ENCODE data around the gene RPL26.

- TF ChIP-seq, protein P1, sequence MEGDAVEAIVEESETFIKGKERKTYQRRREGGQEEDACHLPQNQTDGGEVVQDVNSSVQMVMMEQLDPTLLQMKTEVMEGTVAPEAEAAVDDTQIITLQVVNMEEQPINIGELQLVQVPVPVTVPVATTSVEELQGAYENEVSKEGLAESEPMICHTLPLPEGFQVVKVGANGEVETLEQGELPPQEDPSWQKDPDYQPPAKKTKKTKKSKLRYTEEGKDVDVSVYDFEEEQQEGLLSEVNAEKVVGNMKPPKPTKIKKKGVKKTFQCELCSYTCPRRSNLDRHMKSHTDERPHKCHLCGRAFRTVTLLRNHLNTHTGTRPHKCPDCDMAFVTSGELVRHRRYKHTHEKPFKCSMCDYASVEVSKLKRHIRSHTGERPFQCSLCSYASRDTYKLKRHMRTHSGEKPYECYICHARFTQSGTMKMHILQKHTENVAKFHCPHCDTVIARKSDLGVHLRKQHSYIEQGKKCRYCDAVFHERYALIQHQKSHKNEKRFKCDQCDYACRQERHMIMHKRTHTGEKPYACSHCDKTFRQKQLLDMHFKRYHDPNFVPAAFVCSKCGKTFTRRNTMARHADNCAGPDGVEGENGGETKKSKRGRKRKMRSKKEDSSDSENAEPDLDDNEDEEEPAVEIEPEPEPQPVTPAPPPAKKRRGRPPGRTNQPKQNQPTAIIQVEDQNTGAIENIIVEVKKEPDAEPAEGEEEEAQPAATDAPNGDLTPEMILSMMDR (conservative IDR thresholded peaks at IDR 0.05 in 1 of 2, IDR thresholded peaks at IDR 0.05 in 1 of 2; ENCODE audit: low read depth in 1 of 2, low read length in 2 of 2): no peak
- no peak for TF ChIP-seq EZH2 (IDR thresholded peaks at IDR 0.05; ENCODE audit: low read length, missing control alignments)
Measured at GRCh38 chr17:8359769-8360168, 23.2 kb downstream of the RPL26 start.
